ENCODE data around the gene NIPAL3. TPM values are rescaled to one million over a fixed set of nuclear protein-coding genes. Genes with fewer than 3 reads are reported as not detected.

Gene NIPAL3
- total RNA-seq, 2 experiments from 2014 or later: 11.7 to 25.3 TPM

GRCh38 chr1:24481843-24482610, 66.4 kb downstream of the NIPAL3 start:
- Histone ChIP-seq H4K20me1 (ENCODE audit: insufficient read depth, low read length) (no peaks in the 10 kb centered on the region), H3K4me3 (ENCODE audit: low read depth, low read length, poor library complexity, severe bottlenecking) (peak overlapping the region; percentile 25), H3K9me3 (ENCODE audit: low read length) (no peaks in the 10 kb centered on the region), H3K9me2 (ENCODE audit: insufficient read depth, low read length) (no peaks in the 10 kb centered on the region), H3K4me1 (ENCODE audit: insufficient read depth, low read length, poor library complexity, severe bottlenecking) (peaks cover 34% of the 10 kb centered on the region), H3K79me2 (ENCODE audit: insufficient read depth, low read depth, low read length) (no peaks in the 10 kb centered on the region), H3K27ac (ENCODE audit: low read depth, low read length, poor library complexity, severe bottlenecking) (peak overlapping the region; percentile 60), H3K36me3 (ENCODE audit: insufficient read depth, low read length) (no peaks in the 10 kb centered on the region), H2AFZ (ENCODE audit: low read length) (peak overlapping the region; percentile 95), H3K4me2 (ENCODE audit: low read length) (peak overlapping the region; percentile 52)
- TF ChIP-seq EZH2phosphoT487 (IDR thresholded peaks at IDR 0.05; ENCODE audit: borderline replicate concordance, low read depth, low read length): no peak
- TF ChIP-seq CTCF (conservative IDR thresholded peaks at IDR 0.05; ENCODE audit: low read length): no peak
- no TSS peak for BruUV-seq (replicated peaks)
- POLR2A ChIA-PET: interaction anchor here (0.6 to 3.9 kb wide), 13 partner anchors 9 to 127 kb away, joined by 3 to 29 read pairs (median 3); partner anchors contain the start of gene RCAN3
- DNase-seq (ENCODE audit: low spot score): peak; percentile 49
- intact Hi-C loops (cut with micrococcal nuclease; ENCODE audit: unreplicated experiment): loop anchor here (2.0 to 5.0 kb wide), 2 partner anchors 21 to 65 kb away; partner anchors contain the start of genes NIPAL3 and RCAN3
- CTCF ChIA-PET (ENCODE audit: unreplicated experiment): interaction anchor here (1.0 kb wide), 1 partner anchor 67 kb away, joined by 6 read pairs; the partner anchor contains the start of gene NIPAL3

GRCh38 chr1:24483441-24483840, 67.8 kb downstream of the NIPAL3 start:
- no peak overlapping the region for H2AFZ ChIP-seq (ENCODE audit: low read length)
- H4K20me1 ChIP-seq (ENCODE audit: insufficient read depth, low read length): no peaks in the 10 kb centered on the region
- no peak for DNase-seq (ENCODE audit: low spot score)
- no peak overlapping the region for H3K4me2 ChIP-seq (ENCODE audit: low read length)
- intact Hi-C loops (cut with micrococcal nuclease; ENCODE audit: unreplicated experiment): loop anchor here (2.0 to 5.0 kb wide), 2 partner anchors 19 to 66 kb away; partner anchors contain the start of genes NIPAL3 and RCAN3
- POLR2A ChIA-PET: interaction anchor here (0.8 to 3.9 kb wide), 2 partner anchors 17 to 22 kb away, joined by 5 to 29 read pairs; partner anchors contain the start of gene RCAN3
- no peaks in the 10 kb centered on the region for H3K9me2 ChIP-seq (ENCODE audit: insufficient read depth, low read length)
- no TSS peak for BruUV-seq (replicated peaks)
- no peak for TF ChIP-seq CTCF (conservative IDR thresholded peaks at IDR 0.05; ENCODE audit: low read length)
- TF ChIP-seq EZH2phosphoT487 (IDR thresholded peaks at IDR 0.05; ENCODE audit: borderline replicate concordance, low read depth, low read length): no peak
- no peak overlapping the region for H3K27ac ChIP-seq (ENCODE audit: low read depth, low read length, poor library complexity, severe bottlenecking)
- H3K36me3 ChIP-seq (ENCODE audit: insufficient read depth, low read length): no peaks in the 10 kb centered on the region
- no peaks in the 10 kb centered on the region for H3K79me2 ChIP-seq (ENCODE audit: insufficient read depth, low read depth, low read length)
- CTCF ChIA-PET (ENCODE audit: unreplicated experiment): no interaction called here
- H3K4me1 ChIP-seq (ENCODE audit: insufficient read depth, low read length, poor library complexity, severe bottlenecking): peaks cover 38% of the 10 kb centered on the region
- no peak overlapping the region for H3K4me3 ChIP-seq (ENCODE audit: low read depth, low read length, poor library complexity, severe bottlenecking)
- no peaks in the 10 kb centered on the region for H3K9me3 ChIP-seq (ENCODE audit: low read length)
